Measurements from ENCODE around the gene DOCK3. TPM values are rescaled to one million over a fixed set of nuclear protein-coding genes. Genes with fewer than 3 reads are reported as not detected.

Gene DOCK3
- total and polyA plus RNA-seq, 4 donors = 0.01 to 0.08 (median 0.06) TPM; not detected in 1

DNA sequence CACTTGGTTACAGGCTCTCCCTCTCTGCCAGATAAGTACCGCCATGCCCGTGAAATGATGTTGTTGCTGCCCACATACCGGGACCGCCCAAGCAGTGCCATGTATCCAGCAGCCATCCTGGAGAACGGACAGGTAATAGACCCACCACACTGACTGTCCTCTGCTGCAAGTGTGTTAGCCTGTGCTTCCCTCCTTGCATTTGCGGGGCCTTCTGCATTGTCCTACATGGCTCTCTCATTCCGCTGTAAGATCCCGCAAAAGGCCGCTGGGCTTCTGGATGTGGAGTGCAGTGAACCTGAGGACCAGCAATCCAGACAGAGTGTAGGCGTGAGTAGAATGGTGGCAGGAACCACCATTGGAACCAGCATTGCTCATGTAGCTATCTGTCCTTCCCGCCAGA, 699.7 kb downstream of the DOCK3 start:
- Histone ChIP-seq H3K9ac (ENCODE audit: low read depth in 1 of 2, low read length in 2 of 2) (no peak overlapping the region), H3K36me3 (ENCODE audit: control insufficient read depth in 4 of 4, insufficient read depth in 3 of 4, low read depth in 1 of 4, low read length in 3 of 4) (no peaks in the 10 kb centered on the region), H3K4me3 (ENCODE audit: low read depth in 1 of 3, low read length in 3 of 3) (no peak overlapping the region), H3K9me3 (ENCODE audit: control insufficient read depth in 4 of 4, low read length in 3 of 4) (no peaks in the 10 kb centered on the region), H3K27ac (ENCODE audit: low read depth in 1 of 2, low read length in 2 of 2) (no peak overlapping the region), H3K27me3 (ENCODE audit: control insufficient read depth in 4 of 4, insufficient read depth in 4 of 4, low read length in 3 of 4) (no peaks in the 10 kb centered on the region), H3K4me1 (ENCODE audit: control insufficient read depth in 4 of 4, insufficient read depth in 4 of 4, low read length in 3 of 4) (peaks cover 0 to 11% (median 8%) of the 10 kb centered on the region in 4 donors)
- 95% methylated on average over 11 of the region's 11 CpGs for WGBS
- TF ChIP-seq, protein P1, sequence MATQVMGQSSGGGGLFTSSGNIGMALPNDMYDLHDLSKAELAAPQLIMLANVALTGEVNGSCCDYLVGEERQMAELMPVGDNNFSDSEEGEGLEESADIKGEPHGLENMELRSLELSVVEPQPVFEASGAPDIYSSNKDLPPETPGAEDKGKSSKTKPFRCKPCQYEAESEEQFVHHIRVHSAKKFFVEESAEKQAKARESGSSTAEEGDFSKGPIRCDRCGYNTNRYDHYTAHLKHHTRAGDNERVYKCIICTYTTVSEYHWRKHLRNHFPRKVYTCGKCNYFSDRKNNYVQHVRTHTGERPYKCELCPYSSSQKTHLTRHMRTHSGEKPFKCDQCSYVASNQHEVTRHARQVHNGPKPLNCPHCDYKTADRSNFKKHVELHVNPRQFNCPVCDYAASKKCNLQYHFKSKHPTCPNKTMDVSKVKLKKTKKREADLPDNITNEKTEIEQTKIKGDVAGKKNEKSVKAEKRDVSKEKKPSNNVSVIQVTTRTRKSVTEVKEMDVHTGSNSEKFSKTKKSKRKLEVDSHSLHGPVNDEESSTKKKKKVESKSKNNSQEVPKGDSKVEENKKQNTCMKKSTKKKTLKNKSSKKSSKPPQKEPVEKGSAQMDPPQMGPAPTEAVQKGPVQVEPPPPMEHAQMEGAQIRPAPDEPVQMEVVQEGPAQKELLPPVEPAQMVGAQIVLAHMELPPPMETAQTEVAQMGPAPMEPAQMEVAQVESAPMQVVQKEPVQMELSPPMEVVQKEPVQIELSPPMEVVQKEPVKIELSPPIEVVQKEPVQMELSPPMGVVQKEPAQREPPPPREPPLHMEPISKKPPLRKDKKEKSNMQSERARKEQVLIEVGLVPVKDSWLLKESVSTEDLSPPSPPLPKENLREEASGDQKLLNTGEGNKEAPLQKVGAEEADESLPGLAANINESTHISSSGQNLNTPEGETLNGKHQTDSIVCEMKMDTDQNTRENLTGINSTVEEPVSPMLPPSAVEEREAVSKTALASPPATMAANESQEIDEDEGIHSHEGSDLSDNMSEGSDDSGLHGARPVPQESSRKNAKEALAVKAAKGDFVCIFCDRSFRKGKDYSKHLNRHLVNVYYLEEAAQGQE (IDR thresholded peaks at IDR 0.05) = no peak
- TF ChIP-seq RAD21 (IDR thresholded peaks at IDR 0.05) = no peak
- no peak for TF ChIP-seq FOXA1 (IDR thresholded peaks at IDR 0.05)
- TF ChIP-seq, protein P2, sequence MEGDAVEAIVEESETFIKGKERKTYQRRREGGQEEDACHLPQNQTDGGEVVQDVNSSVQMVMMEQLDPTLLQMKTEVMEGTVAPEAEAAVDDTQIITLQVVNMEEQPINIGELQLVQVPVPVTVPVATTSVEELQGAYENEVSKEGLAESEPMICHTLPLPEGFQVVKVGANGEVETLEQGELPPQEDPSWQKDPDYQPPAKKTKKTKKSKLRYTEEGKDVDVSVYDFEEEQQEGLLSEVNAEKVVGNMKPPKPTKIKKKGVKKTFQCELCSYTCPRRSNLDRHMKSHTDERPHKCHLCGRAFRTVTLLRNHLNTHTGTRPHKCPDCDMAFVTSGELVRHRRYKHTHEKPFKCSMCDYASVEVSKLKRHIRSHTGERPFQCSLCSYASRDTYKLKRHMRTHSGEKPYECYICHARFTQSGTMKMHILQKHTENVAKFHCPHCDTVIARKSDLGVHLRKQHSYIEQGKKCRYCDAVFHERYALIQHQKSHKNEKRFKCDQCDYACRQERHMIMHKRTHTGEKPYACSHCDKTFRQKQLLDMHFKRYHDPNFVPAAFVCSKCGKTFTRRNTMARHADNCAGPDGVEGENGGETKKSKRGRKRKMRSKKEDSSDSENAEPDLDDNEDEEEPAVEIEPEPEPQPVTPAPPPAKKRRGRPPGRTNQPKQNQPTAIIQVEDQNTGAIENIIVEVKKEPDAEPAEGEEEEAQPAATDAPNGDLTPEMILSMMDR (IDR thresholded peaks at IDR 0.05; ENCODE audit: low read depth, low read length, missing input control) = no peak
- no peak for DNase-seq (ENCODE audit: low spot score)

DNA sequence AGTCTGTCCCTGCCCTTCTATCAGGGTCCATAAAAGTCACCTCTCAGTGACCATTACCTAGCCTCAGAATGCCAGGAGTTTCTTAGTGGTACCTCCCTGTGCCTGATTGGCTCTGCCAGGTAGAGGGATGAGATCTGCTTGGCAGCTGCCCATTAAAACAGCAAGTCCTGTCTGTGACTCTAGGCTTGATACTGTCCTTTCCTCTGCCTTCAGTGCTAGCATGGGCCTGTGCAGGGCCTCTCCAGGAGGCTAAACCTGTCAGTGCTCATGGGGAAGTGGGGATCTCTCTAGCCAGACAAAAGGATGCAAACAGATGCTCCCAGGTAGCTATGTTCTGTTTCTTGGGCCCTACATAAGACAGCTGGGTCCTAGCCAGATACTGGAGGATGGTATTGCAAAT, 700.4 kb downstream of the DOCK3 start:
- no peak overlapping the region for H3K4me3 ChIP-seq (ENCODE audit: low read depth in 1 of 3, low read length in 3 of 3)
- H3K27me3 ChIP-seq (ENCODE audit: control insufficient read depth in 4 of 4, insufficient read depth in 4 of 4, low read length in 3 of 4) = no peaks in the 10 kb centered on the region
- H3K4me1 ChIP-seq (ENCODE audit: control insufficient read depth in 4 of 4, insufficient read depth in 4 of 4, low read length in 3 of 4) = peaks cover 0 to 11% (median 8%) of the 10 kb centered on the region in 4 donors
- TF ChIP-seq HNF4G (IDR thresholded peaks at IDR 0.05) = no peak
- TF ChIP-seq YY1 (IDR thresholded peaks at IDR 0.05) = no peak
- TF ChIP-seq, protein P1 (IDR thresholded peaks at IDR 0.05) = no peak
- TF ChIP-seq, protein P2 (IDR thresholded peaks at IDR 0.05; ENCODE audit: low read depth, low read length, missing input control) = no peak
- no peak for TF ChIP-seq FOXA2 (IDR thresholded peaks at IDR 0.05)
- no peak for DNase-seq (ENCODE audit: low spot score)
- no peak overlapping the region for H3K9ac ChIP-seq (ENCODE audit: low read depth in 1 of 2, low read length in 2 of 2)
- no peaks in the 10 kb centered on the region for H3K36me3 ChIP-seq (ENCODE audit: control insufficient read depth in 4 of 4, insufficient read depth in 3 of 4, low read depth in 1 of 4, low read length in 3 of 4)
- H3K9me3 ChIP-seq (ENCODE audit: control insufficient read depth in 4 of 4, low read length in 3 of 4) = no peaks in the 10 kb centered on the region
- H3K27ac ChIP-seq (ENCODE audit: low read depth in 1 of 2, low read length in 2 of 2) = no peak overlapping the region

All from liver (tissue), 9 donors.